Measurements from ENCODE around the gene LRMDA.

The LRMDA gene

DNA sequence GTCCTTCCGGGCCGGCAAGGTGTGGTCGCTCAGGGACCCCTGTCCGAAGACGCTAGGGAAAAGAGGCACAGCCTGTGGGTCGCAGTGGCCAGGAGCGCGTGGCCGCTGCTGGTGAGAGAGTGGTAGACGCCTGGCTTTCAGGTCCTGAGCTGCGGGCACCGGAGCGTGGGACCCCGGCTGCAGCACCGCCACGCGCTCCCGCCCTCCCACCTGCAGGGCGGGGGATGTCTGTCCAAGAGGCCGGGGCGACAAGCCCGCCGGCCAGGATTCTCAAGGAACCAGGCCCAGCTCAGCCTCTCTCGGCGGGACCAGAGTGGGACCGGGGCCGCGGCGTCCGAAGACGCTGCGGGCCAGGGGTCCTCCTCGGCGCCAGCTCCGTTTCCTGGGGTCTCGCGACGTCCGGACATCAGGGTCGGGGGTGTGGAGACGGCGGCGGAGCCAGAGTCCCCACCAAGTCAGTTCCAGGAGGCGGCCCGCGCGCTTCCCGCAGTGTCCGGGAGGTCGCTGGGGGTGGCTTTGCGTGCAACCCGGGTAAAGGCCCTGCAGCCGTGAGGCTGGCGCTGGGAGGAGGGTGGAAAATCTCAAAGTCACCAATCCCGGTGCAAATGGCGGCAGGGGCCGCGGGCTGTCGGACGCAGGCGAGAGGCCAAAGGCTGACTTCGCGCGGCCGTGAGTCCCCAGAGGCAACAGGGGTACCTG lies 35.3 kb upstream of the LRMDA start:
- Histone ChIP-seq H3K4me3 (ENCODE audit: insufficient read depth in 1 of 2, low read depth in 1 of 2, low read length in 2 of 2) (peak overlapping the region; percentile 14 to 75), H3K9ac (ENCODE audit: low read length) (peak overlapping the region; percentile 100), H3K4me2 (ENCODE audit: low read length, poor library complexity, severe bottlenecking) (peak overlapping the region; percentile 75), H3K79me1 (replicated peaks; ENCODE audit: low read length, poor library complexity, severe bottlenecking) (peaks cover 6% of the 10 kb centered on the region), H2AK5ac (ENCODE audit: low read length, severe bottlenecking) (peak overlapping the region; percentile 37), H2BK15ac (ENCODE audit: low read depth, poor library complexity, severe bottlenecking) (no peak overlapping the region), H3K18ac (ENCODE audit: low read depth in 1 of 2, low read length in 2 of 2) (peak overlapping the region; percentile 95 to 99), H3K27me3 (ENCODE audit: control insufficient read depth in 1 of 2, insufficient read depth in 1 of 2, low read length in 2 of 2) (peaks cover 0 to 57% of the 10 kb centered on the region in 2 experiments), H3K27ac (ENCODE audit: low read length, poor library complexity, severe bottlenecking) (no peak overlapping the region), H2BK5ac (ENCODE audit: low read depth, low read length, poor library complexity, severe bottlenecking) (no peak overlapping the region), H3K9me3 (ENCODE audit: control insufficient read depth, low read length) (no peaks in the 10 kb centered on the region), H3K4me1 (ENCODE audit: control insufficient read depth, insufficient read depth, low read depth, low read length) (peaks cover 29% of the 10 kb centered on the region), H3K23ac (ENCODE audit: low read length in 2 of 2) (peak overlapping the region in 1 of 2 experiments; percentile 98), H2BK12ac (ENCODE audit: low read length in 2 of 2) (peak overlapping the region; percentile 86 to 98), H2BK120ac (ENCODE audit: low read depth, low read length) (peak overlapping the region; percentile 90), H4K91ac (ENCODE audit: low read length) (peak overlapping the region; percentile 98), H3K36me3 (ENCODE audit: control insufficient read depth in 1 of 2, insufficient read depth in 2 of 2, low read depth in 1 of 2, low read length in 2 of 2) (peaks cover 26 to 48% of the 10 kb centered on the region in 2 experiments), H3K4ac (ENCODE audit: low read depth in 1 of 2, low read length in 2 of 2) (peak overlapping the region; percentile 85 to 94), H4K8ac (ENCODE audit: low read length) (peak overlapping the region; percentile 96), H3K14ac (ENCODE audit: low read length in 2 of 2) (peak overlapping the region; percentile 73 to 88), H2AFZ (ENCODE audit: low read depth, low read length) (no peak overlapping the region)
- DNase-seq: peak; percentile 76
- 4% methylated on average over 64 of the region's 65 CpGs for WGBS

- 2% methylated on average over 48 of the region's 71 CpGs for WGBS
- Histone ChIP-seq H3K23ac (ENCODE audit: low read length in 2 of 2) (peak overlapping the region in 1 of 2 experiments; percentile 1), H3K9ac (ENCODE audit: low read length) (peak overlapping the region; percentile 100), H3K27me3 (ENCODE audit: control insufficient read depth in 1 of 2, insufficient read depth in 1 of 2, low read length in 2 of 2) (peaks cover 0 to 49% of the 10 kb centered on the region in 2 experiments), H3K4me3 (ENCODE audit: insufficient read depth in 1 of 2, low read depth in 1 of 2, low read length in 2 of 2) (peak overlapping the region; percentile 45 to 97), H2AFZ (ENCODE audit: low read depth, low read length) (no peak overlapping the region), H3K4me2 (ENCODE audit: low read length, poor library complexity, severe bottlenecking) (peak overlapping the region; percentile 75), H4K8ac (ENCODE audit: low read length) (peak overlapping the region; percentile 96), H3K27ac (ENCODE audit: low read length, poor library complexity, severe bottlenecking) (no peak overlapping the region), H4K91ac (ENCODE audit: low read length) (peak overlapping the region; percentile 98), H2AK5ac (ENCODE audit: low read length, severe bottlenecking) (no peak overlapping the region), H3K4ac (ENCODE audit: low read depth in 1 of 2, low read length in 2 of 2) (peak overlapping the region; percentile 81 to 85), H3K79me1 (replicated peaks; ENCODE audit: low read length, poor library complexity, severe bottlenecking) (peaks cover 6% of the 10 kb centered on the region), H2BK12ac (ENCODE audit: low read length in 2 of 2) (peak overlapping the region; percentile 33 to 82), H3K36me3 (ENCODE audit: control insufficient read depth in 1 of 2, insufficient read depth in 2 of 2, low read depth in 1 of 2, low read length in 2 of 2) (peaks cover 26 to 40% of the 10 kb centered on the region in 2 experiments), H3K18ac (ENCODE audit: low read depth in 1 of 2, low read length in 2 of 2) (peak overlapping the region; percentile 95 to 99), H3K4me1 (ENCODE audit: control insufficient read depth, insufficient read depth, low read depth, low read length) (peaks cover 29% of the 10 kb centered on the region), H2BK5ac (ENCODE audit: low read depth, low read length, poor library complexity, severe bottlenecking) (no peak overlapping the region), H2BK15ac (ENCODE audit: low read depth, poor library complexity, severe bottlenecking) (peak overlapping the region; percentile 97), H3K9me3 (ENCODE audit: control insufficient read depth, low read length) (no peaks in the 10 kb centered on the region), H3K14ac (ENCODE audit: low read length in 2 of 2) (peak overlapping the region; percentile 78 to 88), H2BK120ac (ENCODE audit: low read depth, low read length) (peak overlapping the region; percentile 91)
- DNase-seq: peak; percentile 70
Measured at GRCh38 chr10:75396631-75397495, 34.6 kb upstream of the LRMDA start.

DNA sequence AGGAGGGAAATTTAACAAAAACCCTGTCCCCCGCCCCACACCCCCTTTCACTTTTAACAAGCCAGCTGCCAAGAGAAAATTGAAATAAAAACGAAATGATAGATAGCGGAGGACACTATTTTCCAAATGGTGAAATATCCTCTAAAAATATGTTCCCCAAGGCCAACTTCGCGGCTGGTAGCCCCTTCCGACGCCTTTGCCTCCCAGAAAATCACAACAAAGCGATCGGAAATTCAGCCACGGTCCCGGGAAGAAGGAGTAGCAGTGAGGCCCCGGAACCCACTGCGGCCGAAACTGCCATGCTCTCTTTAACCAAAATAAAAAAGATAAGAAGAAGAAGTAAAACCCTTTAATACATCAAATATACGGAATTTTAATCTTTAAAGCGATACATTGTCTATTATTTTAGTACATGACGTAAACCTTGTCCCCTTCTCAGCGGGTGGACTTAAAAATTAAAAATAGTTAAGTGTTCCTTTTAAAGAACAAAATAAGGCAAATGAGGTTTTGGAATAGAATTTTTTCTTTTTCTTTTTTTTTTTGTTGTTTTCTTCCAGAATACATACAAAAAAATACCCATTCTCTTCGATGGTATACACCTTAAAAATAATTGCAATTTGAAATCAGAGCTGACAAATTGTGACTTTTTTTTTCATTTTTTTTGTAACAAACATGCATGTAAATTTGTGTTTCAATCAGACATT lies 33.8 kb upstream of the LRMDA start:
- H2AK5ac ChIP-seq (ENCODE audit: low read length, severe bottlenecking): no peak overlapping the region
- peaks cover 6% of the 10 kb centered on the region for H3K79me1 ChIP-seq (replicated peaks; ENCODE audit: low read length, poor library complexity, severe bottlenecking)
- H3K36me3 ChIP-seq (ENCODE audit: control insufficient read depth in 1 of 2, insufficient read depth in 2 of 2, low read depth in 1 of 2, low read length in 2 of 2): peaks cover 26 to 32% of the 10 kb centered on the region in 2 experiments
- 9% methylated on average over 9 of the region's 19 CpGs for WGBS
- peak; percentile 57 for DNase-seq
- H3K9ac ChIP-seq (ENCODE audit: low read length): peak overlapping the region; percentile 100
- no peak overlapping the region for H2AFZ ChIP-seq (ENCODE audit: low read depth, low read length)
- no peak overlapping the region for H2BK15ac ChIP-seq (ENCODE audit: low read depth, poor library complexity, severe bottlenecking)
- peak overlapping the region in 1 of 2 experiments; percentile 97 for H3K4me3 ChIP-seq (ENCODE audit: insufficient read depth in 1 of 2, low read depth in 1 of 2, low read length in 2 of 2)
- peak overlapping the region; percentile 91 for H2BK120ac ChIP-seq (ENCODE audit: low read depth, low read length)
- H3K4ac ChIP-seq (ENCODE audit: low read depth in 1 of 2, low read length in 2 of 2): peak overlapping the region in 1 of 2 experiments; percentile 38
- no peak overlapping the region for H2BK5ac ChIP-seq (ENCODE audit: low read depth, low read length, poor library complexity, severe bottlenecking)
- H3K9me3 ChIP-seq (ENCODE audit: control insufficient read depth, low read length): no peaks in the 10 kb centered on the region
- H2BK12ac ChIP-seq (ENCODE audit: low read length in 2 of 2): peak overlapping the region in 1 of 2 experiments; percentile 44
- H3K27ac ChIP-seq (ENCODE audit: low read length, poor library complexity, severe bottlenecking): no peak overlapping the region
- H3K23ac ChIP-seq (ENCODE audit: low read length in 2 of 2): no peak overlapping the region
- H3K18ac ChIP-seq (ENCODE audit: low read depth in 1 of 2, low read length in 2 of 2): peak overlapping the region; percentile 59 to 88
- peak overlapping the region; percentile 62 for H3K4me2 ChIP-seq (ENCODE audit: low read length, poor library complexity, severe bottlenecking)
- peak overlapping the region; percentile 70 for H4K91ac ChIP-seq (ENCODE audit: low read length)
- peaks cover 0 to 41% of the 10 kb centered on the region in 2 experiments for H3K27me3 ChIP-seq (ENCODE audit: control insufficient read depth in 1 of 2, insufficient read depth in 1 of 2, low read length in 2 of 2)
- peaks cover 31% of the 10 kb centered on the region for H3K4me1 ChIP-seq (ENCODE audit: control insufficient read depth, insufficient read depth, low read depth, low read length)
- H3K14ac ChIP-seq (ENCODE audit: low read length in 2 of 2): peak overlapping the region in 1 of 2 experiments; percentile 88
- no peak overlapping the region for H4K8ac ChIP-seq (ENCODE audit: low read length)

All from mesenchymal stem cell (in vitro differentiated cells and primary cell).